LoVo (cell line): ENCODE results near the gene RNGTT.

Source experiments
- DNase-seq: peaks from one replicate; pipeline ENCODE4 v3.0.0-alpha.2; 2016; ENCODE audit warnings: low spot score

The RNGTT gene

GRCh38 chr6:88653936-88654335, 309.5 kb downstream of the RNGTT start:
- DNase-seq = no peak

- no peak for DNase-seq
Observed at GRCh38 chr6:88651400-88651799, 312.0 kb downstream of the RNGTT start.

- no peak for DNase-seq
Observed at GRCh38 chr6:88650979-88651378, 312.4 kb downstream of the RNGTT start.

GRCh38 chr6:88650029-88650619, 313.3 kb downstream of the RNGTT start:
- DNase-seq = no peak

GRCh38 chr6:88641178-88641903, 322.1 kb downstream of the RNGTT start:
- no peak for DNase-seq

- no peak for DNase-seq
Observed at GRCh38 chr6:88637761-88638545, 325.5 kb downstream of the RNGTT start.

- no peak for DNase-seq
Observed at GRCh38 chr6:88636871-88637270, 326.5 kb downstream of the RNGTT start.

- DNase-seq = no peak
Observed at GRCh38 chr6:88633782-88634181, 329.6 kb downstream of the RNGTT start.

GRCh38 chr6:88631830-88632229, 331.6 kb downstream of the RNGTT start:
- DNase-seq = no peak

- DNase-seq = no peak
Observed at GRCh38 chr6:88629838-88630494, 333.5 kb downstream of the RNGTT start.

GRCh38 chr6:88626460-88626859, 337.0 kb downstream of the RNGTT start:
- DNase-seq = no peak

- DNase-seq = no peak
Observed at GRCh38 chr6:88623531-88623930, 339.9 kb downstream of the RNGTT start.

GRCh38 chr6:88619951-88620350, 343.5 kb downstream of the RNGTT start:
- DNase-seq = no peak

GRCh38 chr6:88616380-88616779, 347.0 kb downstream of the RNGTT start:
- DNase-seq = no peak

GRCh38 chr6:88614316-88614877, 349.0 kb downstream of the RNGTT start:
- DNase-seq = no peak

GRCh38 chr6:88612631-88613030, 350.8 kb downstream of the RNGTT start:
- no peak for DNase-seq

GRCh38 chr6:88611721-88612120, 351.7 kb downstream of the RNGTT start:
- DNase-seq = no peak

- DNase-seq = no peak
Observed at GRCh38 chr6:88609983-88610382, 353.4 kb downstream of the RNGTT start.

- no peak for DNase-seq
Observed at GRCh38 chr6:88605271-88605670, 358.1 kb downstream of the RNGTT start.

GRCh38 chr6:88599571-88599970, 363.8 kb downstream of the RNGTT start:
- no peak for DNase-seq

GRCh38 chr6:88596801-88597200, 366.6 kb downstream of the RNGTT start:
- no peak for DNase-seq

- DNase-seq = no peak
Observed at GRCh38 chr6:88588938-88589337, 374.5 kb downstream of the RNGTT start.
